PC-9 (cell line): ENCODE data around the gene RPS21.

Experiments used
- EZH2 ChIP-seq: fragments of 200-600 bp; sonication (generic); IDR thresholded peaks from 2 replicates; pipeline ENCODE4 v1.8.0; 2017; ENCODE audit warnings: antibody characterized with exemption, low read depth
- TF ChIP-seq, protein P1 (sequence below): fragments of 200-600 bp; sonication (generic); conservative IDR thresholded peaks from 2 replicates; pipeline ENCODE4 v1.6.1; 2017; ENCODE audit warnings: mixed run types, antibody characterized with exemption, mild to moderate bottlenecking, moderate library complexity

DNA sequence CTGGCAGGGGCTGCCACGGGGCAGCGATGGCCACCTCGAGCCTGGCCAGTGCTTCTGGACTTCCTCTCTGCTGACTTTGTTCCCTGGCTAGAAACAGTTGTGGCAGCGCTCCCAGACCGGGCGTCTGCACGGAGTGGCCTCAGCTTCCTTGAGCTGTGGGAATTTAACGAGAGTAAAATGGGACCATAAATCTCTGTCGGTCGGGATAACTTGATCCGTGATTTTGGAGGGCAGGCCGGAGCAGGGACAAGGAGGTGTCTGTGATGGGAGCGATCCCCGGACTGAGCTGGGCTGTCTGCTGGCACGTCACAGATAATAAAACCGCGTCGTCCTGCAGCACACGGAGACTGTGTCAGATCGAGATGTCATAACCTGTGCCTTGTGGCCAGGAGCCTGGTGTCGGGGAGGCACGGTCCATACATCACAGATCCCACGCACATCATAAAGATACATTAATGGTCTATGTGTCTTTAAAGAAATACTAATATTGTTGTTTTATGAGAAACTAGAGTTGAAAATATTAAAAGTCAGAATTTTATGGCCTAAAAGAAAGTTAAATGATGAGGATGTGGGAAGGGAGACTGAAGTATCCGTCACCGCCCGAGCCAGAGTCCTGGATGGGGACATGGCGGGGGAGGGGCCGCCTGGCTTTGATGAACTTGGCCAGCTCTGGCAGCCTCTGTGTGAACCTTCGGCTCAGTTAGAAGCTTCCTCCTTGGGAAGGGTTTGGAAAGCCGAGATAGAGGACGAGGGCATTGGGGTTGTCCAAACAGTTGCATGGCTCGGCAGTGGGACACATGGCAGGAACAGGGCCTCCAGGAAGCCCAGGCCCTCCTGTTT, 47.0 kb downstream of the RPS21 start:
- TF ChIP-seq, protein P1, sequence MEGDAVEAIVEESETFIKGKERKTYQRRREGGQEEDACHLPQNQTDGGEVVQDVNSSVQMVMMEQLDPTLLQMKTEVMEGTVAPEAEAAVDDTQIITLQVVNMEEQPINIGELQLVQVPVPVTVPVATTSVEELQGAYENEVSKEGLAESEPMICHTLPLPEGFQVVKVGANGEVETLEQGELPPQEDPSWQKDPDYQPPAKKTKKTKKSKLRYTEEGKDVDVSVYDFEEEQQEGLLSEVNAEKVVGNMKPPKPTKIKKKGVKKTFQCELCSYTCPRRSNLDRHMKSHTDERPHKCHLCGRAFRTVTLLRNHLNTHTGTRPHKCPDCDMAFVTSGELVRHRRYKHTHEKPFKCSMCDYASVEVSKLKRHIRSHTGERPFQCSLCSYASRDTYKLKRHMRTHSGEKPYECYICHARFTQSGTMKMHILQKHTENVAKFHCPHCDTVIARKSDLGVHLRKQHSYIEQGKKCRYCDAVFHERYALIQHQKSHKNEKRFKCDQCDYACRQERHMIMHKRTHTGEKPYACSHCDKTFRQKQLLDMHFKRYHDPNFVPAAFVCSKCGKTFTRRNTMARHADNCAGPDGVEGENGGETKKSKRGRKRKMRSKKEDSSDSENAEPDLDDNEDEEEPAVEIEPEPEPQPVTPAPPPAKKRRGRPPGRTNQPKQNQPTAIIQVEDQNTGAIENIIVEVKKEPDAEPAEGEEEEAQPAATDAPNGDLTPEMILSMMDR: no peak
- no peak for TF ChIP-seq EZH2
